ENCODE results near the gene NFASC.
A peak's percentile ranks its signal among the peaks of the same experiment; 100 is the strongest.

The NFASC gene

DNA sequence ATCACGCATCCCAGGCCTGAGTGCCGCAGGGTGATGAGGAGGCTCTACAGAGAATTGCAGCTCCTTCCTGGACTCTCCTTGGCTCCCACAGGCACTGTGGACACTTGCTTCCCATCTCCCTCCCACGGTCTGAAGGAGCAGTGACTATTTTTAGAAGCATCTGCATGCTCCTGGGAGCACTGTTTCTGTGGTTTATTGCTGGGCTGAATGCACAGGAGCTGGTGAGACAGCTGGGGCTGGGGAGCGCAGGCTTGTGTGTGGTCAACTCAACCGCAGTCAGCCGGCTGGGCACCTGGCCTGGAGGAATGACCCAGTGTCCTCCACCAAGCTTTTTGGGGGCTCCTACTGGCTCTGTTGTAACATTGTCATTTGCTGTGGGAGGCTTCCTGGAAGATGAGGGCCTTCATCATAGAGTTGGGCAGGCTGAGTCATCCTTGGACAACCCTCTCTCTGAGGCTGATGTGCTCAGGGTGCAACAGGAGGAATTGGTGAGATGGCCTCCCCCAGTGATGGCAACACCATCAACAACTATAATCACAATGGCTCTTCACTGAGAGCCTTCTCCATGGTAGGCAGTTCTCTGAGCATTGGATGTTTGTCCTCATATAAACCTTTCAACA, 1.7 kb downstream of the NFASC start:
- Histone ChIP-seq H3K4me3 (ENCODE audit: low read depth, low read length) (no peak overlapping the region), H3K79me2 (ENCODE audit: control insufficient read depth, insufficient read depth, low read length, poor library complexity) (no peaks in the 10 kb centered on the region), H4K12ac (ENCODE audit: low read depth, low read length) (no peak overlapping the region), H3K27me3 (ENCODE audit: insufficient read depth, low read length) (no peaks in the 10 kb centered on the region), H2BK12ac (ENCODE audit: low read length) (no peak overlapping the region), H2AFZ (ENCODE audit: insufficient read depth, low read length, poor library complexity) (no peak overlapping the region), H3K4me2 (ENCODE audit: low read length) (no peak overlapping the region), H2AK5ac (ENCODE audit: low read length) (no peak overlapping the region), H4K91ac (ENCODE audit: low read depth, low read length) (no peak overlapping the region), H3K4ac (ENCODE audit: low read depth, low read length) (no peak overlapping the region), H3K14ac (ENCODE audit: low read length) (no peak overlapping the region), H3K9me3 (ENCODE audit: insufficient read depth, low read depth, low read length) (no peaks in the 10 kb centered on the region), H3K4me1 (ENCODE audit: control insufficient read depth in 1 of 2, insufficient read depth in 2 of 2, low read length in 2 of 2) (no peaks in the 10 kb centered on the region), H4K8ac (ENCODE audit: low read depth, low read length) (no peak overlapping the region), H3K27ac (ENCODE audit: low read depth, low read length) (no peak overlapping the region), H3K18ac (ENCODE audit: low read length) (no peak overlapping the region), H3K23ac (ENCODE audit: low read length) (no peak overlapping the region), H3K36me3 (ENCODE audit: control insufficient read depth in 1 of 2, insufficient read depth in 2 of 2, low read length in 2 of 2) (no peaks in the 10 kb centered on the region), H2BK5ac (ENCODE audit: low read depth, low read length, poor library complexity) (no peak overlapping the region), H2BK120ac (ENCODE audit: insufficient read depth, low read length, poor library complexity) (no peak overlapping the region), H3K9ac (ENCODE audit: low read length) (no peak overlapping the region), H3K79me1 (ENCODE audit: low read length) (no peaks in the 10 kb centered on the region)
- DNase-seq = no peak
- no CpG with 5 or more reads among the region's 6 CpGs for WGBS (ENCODE audit: extremely low coverage, insufficient coverage, insufficient read length)

GRCh38 chr1:204873176-204873575, 2.5 kb downstream of the NFASC start:
- Histone ChIP-seq H2BK5ac (ENCODE audit: low read depth, low read length, poor library complexity) (no peak overlapping the region), H3K4me3 (ENCODE audit: low read depth, low read length) (no peak overlapping the region), H3K4ac (ENCODE audit: low read depth, low read length) (no peak overlapping the region), H2AFZ (ENCODE audit: insufficient read depth, low read length, poor library complexity) (no peak overlapping the region), H3K23ac (ENCODE audit: low read length) (no peak overlapping the region), H2AK5ac (ENCODE audit: low read length) (no peak overlapping the region), H3K4me1 (ENCODE audit: control insufficient read depth in 1 of 2, insufficient read depth in 2 of 2, low read length in 2 of 2) (no peaks in the 10 kb centered on the region), H3K27ac (ENCODE audit: low read depth, low read length) (no peak overlapping the region), H3K27me3 (ENCODE audit: insufficient read depth, low read length) (no peaks in the 10 kb centered on the region), H3K18ac (ENCODE audit: low read length) (no peak overlapping the region), H3K9ac (ENCODE audit: low read length) (no peak overlapping the region), H3K79me2 (ENCODE audit: control insufficient read depth, insufficient read depth, low read length, poor library complexity) (no peaks in the 10 kb centered on the region), H2BK120ac (ENCODE audit: insufficient read depth, low read length, poor library complexity) (no peak overlapping the region), H3K14ac (ENCODE audit: low read length) (no peak overlapping the region), H3K4me2 (ENCODE audit: low read length) (no peak overlapping the region), H2BK12ac (ENCODE audit: low read length) (no peak overlapping the region), H4K91ac (ENCODE audit: low read depth, low read length) (no peak overlapping the region), H3K36me3 (ENCODE audit: control insufficient read depth in 1 of 2, insufficient read depth in 2 of 2, low read length in 2 of 2) (no peaks in the 10 kb centered on the region), H3K9me3 (ENCODE audit: insufficient read depth, low read depth, low read length) (no peaks in the 10 kb centered on the region), H3K79me1 (ENCODE audit: low read length) (no peaks in the 10 kb centered on the region), H4K12ac (ENCODE audit: low read depth, low read length) (no peak overlapping the region), H4K8ac (ENCODE audit: low read depth, low read length) (no peak overlapping the region)
- no CpG with 5 or more reads among the region's 2 CpGs for WGBS (ENCODE audit: extremely low coverage, insufficient coverage, insufficient read length)
- DNase-seq = no peak

- H3K9me3 ChIP-seq (ENCODE audit: insufficient read depth, low read depth, low read length) = no peaks in the 10 kb centered on the region
- H3K79me2 ChIP-seq (ENCODE audit: control insufficient read depth, insufficient read depth, low read length, poor library complexity) = no peaks in the 10 kb centered on the region
- H3K4me2 ChIP-seq (ENCODE audit: low read length) = no peak overlapping the region
- WGBS (ENCODE audit: extremely low coverage, insufficient coverage, insufficient read length) = no CpG with 5 or more reads among the region's 2 CpGs
- H3K36me3 ChIP-seq (ENCODE audit: control insufficient read depth in 1 of 2, insufficient read depth in 2 of 2, low read length in 2 of 2) = no peaks in the 10 kb centered on the region
- DNase-seq = no peak
- no peak overlapping the region for H4K8ac ChIP-seq (ENCODE audit: low read depth, low read length)
- peak overlapping the region; percentile 13 for H3K4me3 ChIP-seq (ENCODE audit: low read depth, low read length)
- H2BK120ac ChIP-seq (ENCODE audit: insufficient read depth, low read length, poor library complexity) = no peak overlapping the region
- no peak overlapping the region for H3K4ac ChIP-seq (ENCODE audit: low read depth, low read length)
- H3K79me1 ChIP-seq (ENCODE audit: low read length) = no peaks in the 10 kb centered on the region
- no peak overlapping the region for H2BK12ac ChIP-seq (ENCODE audit: low read length)
- no peak overlapping the region for H3K23ac ChIP-seq (ENCODE audit: low read length)
- no peak overlapping the region for H3K18ac ChIP-seq (ENCODE audit: low read length)
- no peaks in the 10 kb centered on the region for H3K4me1 ChIP-seq (ENCODE audit: control insufficient read depth in 1 of 2, insufficient read depth in 2 of 2, low read length in 2 of 2)
- no peak overlapping the region for H4K12ac ChIP-seq (ENCODE audit: low read depth, low read length)
- H2AK5ac ChIP-seq (ENCODE audit: low read length) = no peak overlapping the region
- H4K91ac ChIP-seq (ENCODE audit: low read depth, low read length) = no peak overlapping the region
- no peak overlapping the region for H2BK5ac ChIP-seq (ENCODE audit: low read depth, low read length, poor library complexity)
- H3K27me3 ChIP-seq (ENCODE audit: insufficient read depth, low read length) = no peaks in the 10 kb centered on the region
- H3K9ac ChIP-seq (ENCODE audit: low read length) = no peak overlapping the region
- H2AFZ ChIP-seq (ENCODE audit: insufficient read depth, low read length, poor library complexity) = no peak overlapping the region
- H3K14ac ChIP-seq (ENCODE audit: low read length) = no peak overlapping the region
- no peak overlapping the region for H3K27ac ChIP-seq (ENCODE audit: low read depth, low read length)
These were observed 3.1 kb downstream of the NFASC start for GRCh38 chr1:204873714-204874113.

DNA sequence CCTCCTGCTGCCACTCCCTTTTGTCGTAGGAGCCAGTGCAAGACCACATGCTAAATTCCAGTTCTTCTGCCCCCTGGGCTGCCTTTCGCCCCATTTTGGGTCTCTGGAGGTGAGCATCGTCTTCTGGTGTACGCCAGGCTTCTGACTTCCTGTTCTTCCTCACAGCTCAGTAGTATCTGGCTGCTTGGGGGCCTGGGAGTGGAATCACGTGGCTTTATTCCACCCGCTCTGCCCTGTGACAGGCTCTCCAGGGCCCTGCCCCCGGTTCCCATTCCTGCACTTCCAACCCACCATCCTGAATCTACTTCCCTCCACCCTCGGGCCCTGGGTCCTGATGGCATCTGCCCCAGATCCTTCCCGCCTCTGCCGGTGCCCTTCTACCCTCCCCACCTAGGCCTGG, 3.6 kb downstream of the NFASC start:
- Histone ChIP-seq H2BK12ac (ENCODE audit: low read length) (no peak overlapping the region), H4K91ac (ENCODE audit: low read depth, low read length) (no peak overlapping the region), H3K9ac (ENCODE audit: low read length) (no peak overlapping the region), H3K36me3 (ENCODE audit: control insufficient read depth in 1 of 2, insufficient read depth in 2 of 2, low read length in 2 of 2) (no peaks in the 10 kb centered on the region), H3K4me1 (ENCODE audit: control insufficient read depth in 1 of 2, insufficient read depth in 2 of 2, low read length in 2 of 2) (no peaks in the 10 kb centered on the region), H3K4me2 (ENCODE audit: low read length) (no peak overlapping the region), H3K27me3 (ENCODE audit: insufficient read depth, low read length) (no peaks in the 10 kb centered on the region), H2BK5ac (ENCODE audit: low read depth, low read length, poor library complexity) (no peak overlapping the region), H3K18ac (ENCODE audit: low read length) (no peak overlapping the region), H3K4ac (ENCODE audit: low read depth, low read length) (no peak overlapping the region), H2AK5ac (ENCODE audit: low read length) (no peak overlapping the region), H3K23ac (ENCODE audit: low read length) (no peak overlapping the region), H3K79me1 (ENCODE audit: low read length) (no peaks in the 10 kb centered on the region), H3K79me2 (ENCODE audit: control insufficient read depth, insufficient read depth, low read length, poor library complexity) (no peaks in the 10 kb centered on the region), H4K12ac (ENCODE audit: low read depth, low read length) (no peak overlapping the region), H3K4me3 (ENCODE audit: low read depth, low read length) (no peak overlapping the region), H3K27ac (ENCODE audit: low read depth, low read length) (no peak overlapping the region), H2BK120ac (ENCODE audit: insufficient read depth, low read length, poor library complexity) (no peak overlapping the region), H2AFZ (ENCODE audit: insufficient read depth, low read length, poor library complexity) (no peak overlapping the region), H3K14ac (ENCODE audit: low read length) (no peak overlapping the region), H4K8ac (ENCODE audit: low read depth, low read length) (no peak overlapping the region), H3K9me3 (ENCODE audit: insufficient read depth, low read depth, low read length) (no peaks in the 10 kb centered on the region)
- no peak for DNase-seq
- no CpG with 5 or more reads among the region's 10 CpGs for WGBS (ENCODE audit: extremely low coverage, insufficient coverage, insufficient read length)

All from trophoblast cell (in vitro differentiated cells and primary cell).